SIG-M5 (cell line): ENCODE measurements around the gene FZD1.

ENCODE experiments used
- DNase-seq: peaks from one replicate; lab custom pipeline; 2025; lab: John Stamatoyannopoulos, UW

Gene FZD1

DNA sequence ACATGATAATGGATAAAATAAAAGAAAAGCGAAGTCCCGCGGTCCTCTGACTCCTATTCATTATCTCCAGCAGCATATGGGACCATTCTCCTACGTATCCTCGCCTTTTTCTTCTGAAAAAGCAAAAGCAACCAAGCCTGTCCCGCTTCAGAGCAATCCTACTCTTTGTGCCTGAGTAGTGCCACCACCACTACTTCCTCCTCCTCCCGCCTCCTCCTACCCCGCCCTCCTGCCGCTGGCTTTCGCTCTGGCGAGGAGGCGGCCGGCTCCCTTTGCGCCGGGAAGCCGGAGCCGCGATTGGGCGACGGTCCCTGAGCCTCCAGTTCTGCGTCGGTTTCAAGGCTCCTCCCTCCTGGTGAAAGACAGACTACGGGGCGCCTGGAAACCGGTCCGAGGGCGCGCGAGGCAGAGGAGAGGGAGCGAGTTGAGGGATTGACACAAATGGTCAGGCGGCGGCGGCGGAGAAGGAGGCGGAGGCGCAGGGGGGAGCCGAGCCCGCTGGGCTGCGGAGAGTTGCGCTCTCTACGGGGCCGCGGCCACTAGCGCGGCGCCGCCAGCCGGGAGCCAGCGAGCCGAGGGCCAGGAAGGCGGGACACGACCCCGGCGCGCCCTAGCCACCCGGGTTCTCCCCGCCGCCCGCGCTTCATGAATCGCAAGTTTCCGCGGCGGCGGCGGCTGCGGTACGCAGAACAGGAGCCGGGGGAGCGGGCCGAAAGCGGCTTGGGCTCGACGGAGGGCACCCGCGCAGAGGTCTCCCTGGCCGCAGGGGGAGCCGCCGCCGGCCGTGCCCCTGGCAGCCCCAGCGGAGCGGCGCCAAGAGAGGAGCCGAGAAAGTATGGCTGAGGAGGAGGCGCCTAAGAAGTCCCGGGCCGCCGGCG is at the start of gene FZD1:
TSS of gene FZD1 (plus strand) at position 388 of the 878 bp plus-strand sequence. CDS start at position 836, 448 bp downstream.
- peak; percentile 61 for DNase-seq

DNA sequence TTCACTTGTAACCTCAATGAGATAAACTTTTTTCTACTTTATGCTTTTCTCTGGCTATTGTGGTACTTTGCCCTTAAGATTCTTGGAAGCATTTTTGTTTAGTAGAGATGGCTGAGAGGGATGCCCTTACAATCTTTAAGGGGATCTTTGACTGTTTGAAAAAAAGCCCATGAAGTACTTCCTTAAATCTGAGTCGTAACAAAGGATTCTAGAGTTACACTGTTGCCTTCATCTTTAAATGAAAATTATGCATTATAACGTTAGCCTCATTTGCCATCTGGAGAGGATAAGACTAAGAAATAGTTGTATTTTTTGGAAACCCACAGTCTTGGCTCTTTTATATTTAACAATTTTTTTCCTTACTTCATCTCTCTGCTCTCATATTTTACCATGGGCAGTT is 37.8 kb upstream of the FZD1 start:
- no peak for DNase-seq

DNA sequence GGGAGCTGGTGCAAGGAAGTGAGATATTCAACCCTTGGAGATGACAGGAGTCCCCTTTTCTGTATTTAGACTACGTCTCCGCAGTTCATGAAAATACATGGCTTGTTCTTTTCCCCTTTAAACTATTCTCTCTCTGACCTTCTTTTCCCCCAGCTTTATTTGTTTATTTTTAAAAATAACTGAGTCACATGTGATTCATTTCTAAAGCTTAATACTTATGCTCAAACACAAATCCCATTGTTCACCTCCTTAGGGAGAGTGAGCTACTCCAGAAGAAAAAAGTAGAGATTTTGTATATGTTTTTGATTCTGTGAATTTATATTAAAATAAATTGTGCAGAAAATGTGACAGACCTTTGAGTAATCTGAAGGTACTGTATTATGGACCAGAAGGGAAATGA is 35.9 kb upstream of the FZD1 start:
- DNase-seq = no peak

DNA sequence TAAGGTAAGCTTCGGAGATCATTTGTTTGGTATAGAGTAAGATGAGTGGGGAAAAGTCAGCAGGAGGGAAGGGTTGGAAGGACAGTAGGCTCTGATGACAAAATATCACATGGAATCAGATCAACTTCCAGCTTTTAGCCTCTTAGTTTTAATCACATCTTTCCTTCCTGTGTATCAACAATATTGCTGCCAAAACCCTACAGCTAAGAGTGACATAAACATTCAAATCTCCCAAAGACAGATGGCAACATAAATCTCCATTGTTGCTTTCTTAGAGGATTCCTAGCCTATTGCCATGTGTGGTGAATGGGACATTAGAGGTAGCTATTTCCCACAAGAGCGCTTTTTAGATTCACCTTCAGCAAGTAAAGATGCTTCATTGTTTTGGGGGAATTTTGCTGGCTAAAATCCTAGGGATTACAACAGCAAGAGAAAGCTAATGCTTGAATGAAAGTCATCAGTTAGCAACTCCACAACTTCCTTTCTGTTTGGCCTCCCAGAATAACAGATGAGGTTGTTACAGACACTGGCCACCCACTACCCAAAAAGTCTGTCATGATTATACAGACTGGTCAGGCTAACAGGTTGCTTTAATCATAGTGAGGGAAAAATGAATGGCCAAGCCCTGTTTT is 35.2 kb upstream of the FZD1 start:
- no peak for DNase-seq

DNA sequence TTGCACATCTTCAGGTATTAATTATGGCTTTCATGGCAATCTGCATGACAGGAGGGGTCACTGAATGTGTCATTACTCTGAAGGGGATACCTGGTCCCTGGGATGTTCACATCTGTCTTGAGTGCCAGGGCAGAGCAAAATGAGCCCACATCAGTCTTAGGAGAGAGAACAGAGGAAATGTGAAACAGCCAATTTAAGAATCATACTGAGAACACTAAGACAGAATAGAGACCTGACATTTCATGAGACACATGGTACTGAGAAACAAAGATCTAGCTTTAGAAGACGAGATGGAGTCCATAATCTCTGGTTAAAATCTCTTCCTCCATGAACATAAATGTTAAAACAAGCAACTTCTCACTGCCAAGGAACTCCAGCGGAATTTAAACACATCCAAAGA is 34.1 kb upstream of the FZD1 start:
- no peak for DNase-seq

DNA sequence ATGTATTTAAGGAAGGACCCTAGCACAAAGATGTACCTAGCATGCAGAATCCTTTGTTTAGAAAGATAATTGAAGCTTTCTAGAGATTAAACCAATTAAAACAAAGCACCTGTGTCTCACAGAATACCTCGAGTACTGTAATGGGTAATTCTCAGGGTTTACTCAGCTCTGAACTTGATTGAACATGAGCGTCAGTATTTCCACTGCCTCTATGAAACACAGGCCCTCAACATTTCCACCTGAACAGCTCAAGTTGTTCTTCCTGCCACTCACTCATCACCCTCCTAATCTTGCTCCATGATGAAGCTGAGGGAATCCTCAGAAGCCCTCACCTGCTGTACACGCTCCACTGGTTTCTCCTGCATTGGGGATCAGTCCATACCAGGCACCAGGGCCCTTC is 33.7 kb upstream of the FZD1 start:
- DNase-seq = no peak

DNA sequence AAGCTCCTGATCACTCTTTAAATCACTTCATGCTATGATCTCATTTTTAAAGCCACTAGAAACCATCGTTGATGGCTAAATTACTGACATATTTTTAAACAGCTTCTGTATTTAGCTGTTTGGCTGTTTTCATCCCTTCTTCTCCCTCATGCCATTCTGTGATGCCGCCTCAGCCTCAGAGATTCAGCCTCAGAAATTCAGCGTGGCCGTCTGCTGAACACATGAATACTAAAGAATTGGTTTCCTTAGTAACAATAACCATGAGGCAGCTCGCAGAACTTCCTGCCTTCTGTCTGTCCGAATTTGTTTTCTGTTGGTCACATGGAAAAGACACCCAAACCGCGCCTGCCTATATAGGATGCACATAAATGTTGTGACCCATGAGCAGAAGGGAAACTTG is 31.0 kb upstream of the FZD1 start:
- no peak for DNase-seq

DNA sequence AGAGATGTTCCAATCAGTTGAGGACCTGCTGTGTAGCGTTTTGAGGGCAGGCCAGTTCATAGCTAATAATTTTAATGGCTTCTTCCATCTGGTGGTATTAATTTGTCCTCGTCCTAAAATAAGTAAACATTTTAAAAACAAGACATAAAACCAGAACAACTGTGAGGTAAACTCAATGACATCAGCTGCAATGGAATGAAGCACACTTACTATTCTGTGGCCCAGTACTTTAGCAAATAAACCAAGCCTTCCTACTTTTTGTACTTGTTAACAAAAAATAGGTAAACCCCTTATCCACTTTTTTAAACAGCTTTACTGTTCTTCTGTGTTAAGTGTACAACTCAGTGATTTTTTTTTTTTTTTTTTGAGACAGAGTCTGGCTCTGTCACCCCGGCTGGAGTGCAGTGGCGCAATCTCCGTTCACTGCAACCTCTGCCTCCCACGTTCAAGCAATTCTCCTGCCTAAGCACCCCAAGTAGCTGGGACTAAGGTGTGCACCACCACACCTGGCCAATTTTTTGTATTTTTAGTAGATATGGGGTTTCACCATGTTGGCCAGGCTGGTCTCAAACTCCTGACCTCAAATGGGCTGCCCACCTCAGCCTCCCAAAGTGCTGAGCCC is 28.9 kb upstream of the FZD1 start:
- DNase-seq = no peak

DNA sequence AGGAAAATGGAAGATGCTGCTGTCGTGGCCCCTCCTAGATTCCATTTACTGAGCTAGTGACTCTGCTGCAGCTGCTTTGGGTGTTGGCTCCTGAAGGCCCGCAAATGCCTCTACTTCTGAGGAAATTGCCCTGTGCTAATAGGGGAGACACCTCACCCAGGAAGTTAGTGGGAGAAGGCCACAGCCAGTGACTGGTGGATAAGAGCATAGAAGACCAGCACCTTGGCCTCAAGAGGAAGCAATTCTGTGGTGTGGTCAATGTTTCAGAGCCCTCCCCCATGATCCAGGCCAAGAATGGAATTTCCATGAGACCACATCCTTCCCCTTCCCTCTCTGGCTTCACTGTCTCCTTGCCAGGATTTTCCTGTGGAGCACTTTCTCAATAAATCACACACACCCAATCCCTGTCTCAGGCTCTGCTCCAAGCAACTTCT is 25.0 kb upstream of the FZD1 start:
- DNase-seq = no peak

DNA sequence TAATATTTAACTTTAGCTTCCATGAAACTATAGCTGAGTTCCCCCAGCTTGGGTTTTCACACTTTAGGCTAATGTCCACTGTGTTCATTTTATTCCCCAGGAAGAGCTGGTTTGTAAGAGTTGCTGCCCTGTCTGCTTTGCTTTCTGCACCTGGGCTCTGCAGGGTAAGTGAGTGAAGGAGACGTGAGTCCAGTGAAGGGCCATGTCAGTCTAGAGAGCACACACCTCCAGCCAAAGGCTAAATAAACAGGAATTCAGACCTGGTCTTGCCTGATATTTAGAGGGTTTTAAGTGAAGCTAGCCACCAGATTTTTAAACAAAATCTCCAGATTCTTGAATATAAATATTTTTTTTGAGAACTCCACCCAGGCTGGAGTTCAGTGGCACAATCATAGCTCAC is 24.5 kb upstream of the FZD1 start:
- DNase-seq = no peak

DNA sequence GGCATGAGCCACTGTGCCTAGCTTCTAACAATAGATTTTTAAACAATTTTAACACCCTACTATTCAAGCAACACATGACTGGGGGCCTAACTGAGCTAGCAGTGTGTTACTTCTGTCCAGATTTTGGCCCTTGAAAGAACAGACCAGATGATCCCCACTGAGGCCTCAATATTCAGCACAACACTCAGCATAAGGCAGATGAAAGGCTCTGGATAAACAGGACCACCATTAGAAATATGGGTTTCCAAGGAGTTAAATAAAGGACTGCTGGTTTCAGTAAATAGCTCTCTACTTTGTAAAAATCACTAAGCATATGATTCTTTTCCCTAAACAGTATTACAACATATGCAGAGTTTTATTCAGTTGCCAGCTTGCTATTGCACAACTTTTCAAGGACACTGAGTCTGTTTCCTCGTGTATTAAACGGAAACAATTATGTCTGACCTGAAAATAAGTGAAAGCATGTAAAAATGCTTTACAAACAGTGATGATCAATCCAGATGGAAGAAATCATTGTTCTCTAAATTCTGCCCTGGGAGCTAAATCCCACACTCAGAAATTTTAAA is 23.8 kb upstream of the FZD1 start:
- DNase-seq = no peak

DNA sequence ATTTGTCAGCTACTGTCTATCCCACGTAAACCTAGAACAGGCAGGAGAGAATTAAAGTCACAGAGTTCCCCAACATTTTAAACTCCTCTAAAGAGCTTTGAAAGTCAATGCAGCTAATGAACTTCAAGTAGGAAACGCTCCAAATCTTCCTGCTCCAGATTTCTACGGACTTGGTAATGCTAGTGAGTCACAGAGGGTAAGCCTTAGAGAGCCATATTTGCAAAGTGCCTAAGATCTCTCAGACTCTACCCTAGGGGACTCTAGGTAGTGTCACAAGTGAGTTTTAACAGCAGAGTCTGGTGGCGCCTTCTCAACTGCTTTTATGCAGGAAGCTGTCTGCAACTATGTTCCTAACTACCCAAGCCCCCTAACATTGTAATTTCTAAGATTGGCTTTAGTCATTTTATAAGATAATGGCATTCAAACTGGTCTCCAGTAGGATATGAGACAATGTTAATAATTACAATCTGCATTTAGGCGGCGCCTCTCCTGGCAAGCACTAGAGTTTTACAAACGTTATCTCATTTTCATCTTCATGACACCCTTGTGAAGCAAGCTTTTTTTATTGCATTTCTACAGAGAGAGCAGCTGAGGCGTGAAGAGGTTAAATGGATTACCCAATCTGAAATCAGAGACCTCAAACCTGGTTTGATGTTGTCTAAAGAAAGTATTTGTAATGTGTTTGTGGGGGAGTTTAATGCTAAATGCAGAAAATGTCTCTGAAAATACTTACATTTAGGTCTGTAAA is 22.0 kb upstream of the FZD1 start:
- no peak for DNase-seq

DNA sequence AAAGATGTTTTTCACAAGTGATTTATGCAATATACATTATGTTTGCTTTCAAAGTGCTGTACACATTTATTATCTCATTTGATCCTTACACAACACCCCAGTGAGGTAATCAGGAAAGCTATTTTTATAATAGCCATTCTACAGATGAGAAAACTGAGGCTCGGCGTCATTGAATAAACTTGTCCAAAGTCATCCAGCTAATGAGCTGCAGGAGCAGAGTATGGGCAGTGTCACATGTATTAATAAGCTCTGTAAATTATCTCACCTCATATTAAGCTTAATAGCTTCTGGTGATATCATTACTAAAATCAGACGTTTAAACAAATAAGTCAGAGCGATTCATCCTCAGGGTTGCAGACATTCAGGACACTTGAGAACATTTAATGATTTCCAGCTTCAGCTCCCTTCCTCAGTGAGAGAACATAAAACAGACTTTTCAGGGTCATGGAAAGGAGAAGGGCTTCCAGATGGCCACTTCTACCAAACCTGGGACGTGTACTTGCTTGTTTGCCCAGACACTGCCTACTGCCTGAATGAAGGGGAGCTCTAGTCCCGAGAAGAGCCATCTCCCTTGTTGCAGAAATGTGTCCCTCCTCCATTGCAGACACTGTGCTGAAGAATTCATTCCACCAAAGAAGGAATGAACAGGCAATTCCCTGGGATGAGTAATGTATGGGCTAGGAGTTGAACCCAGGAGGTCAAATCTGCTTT is 20.5 kb upstream of the FZD1 start:
- DNase-seq = no peak

DNA sequence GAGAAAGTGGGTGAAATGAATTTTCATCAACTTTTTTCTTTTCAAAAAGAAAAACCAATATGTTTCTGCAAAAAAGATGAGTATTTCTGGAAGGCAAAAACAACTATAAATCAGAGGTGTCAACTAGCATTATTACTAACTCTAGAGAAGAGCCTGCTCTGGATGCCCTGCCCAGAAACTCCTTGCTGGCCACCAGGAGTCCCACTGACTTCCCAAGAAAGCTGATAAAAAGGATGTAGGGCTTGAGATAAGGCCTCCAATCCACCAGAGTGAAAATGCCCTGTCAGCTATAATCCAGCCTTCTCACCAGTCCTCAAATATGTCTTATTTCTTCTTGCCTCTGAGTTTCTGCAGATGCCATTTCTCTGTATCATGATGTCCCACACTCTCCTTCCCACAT is 16.7 kb upstream of the FZD1 start:
- no peak for DNase-seq

DNA sequence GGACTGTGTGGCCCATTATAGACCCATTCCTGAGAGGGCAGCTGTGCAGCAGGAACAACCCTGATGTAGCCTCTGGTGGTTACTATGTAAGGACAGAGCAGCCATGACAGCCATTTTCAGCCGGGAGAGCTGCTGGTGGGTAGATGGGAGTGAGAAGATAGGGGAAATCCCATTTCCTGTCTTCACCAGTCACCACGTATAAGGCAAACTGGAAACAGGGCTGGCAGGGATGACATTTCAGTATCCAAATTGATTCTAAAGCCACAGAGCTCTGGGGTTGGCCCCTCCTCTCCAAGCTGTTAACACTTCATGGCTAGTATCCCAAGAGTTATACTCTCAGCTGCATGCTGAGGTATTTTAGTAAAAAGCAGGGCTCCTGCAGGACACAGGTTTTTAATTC is 15.2 kb upstream of the FZD1 start:
- DNase-seq = no peak

DNA sequence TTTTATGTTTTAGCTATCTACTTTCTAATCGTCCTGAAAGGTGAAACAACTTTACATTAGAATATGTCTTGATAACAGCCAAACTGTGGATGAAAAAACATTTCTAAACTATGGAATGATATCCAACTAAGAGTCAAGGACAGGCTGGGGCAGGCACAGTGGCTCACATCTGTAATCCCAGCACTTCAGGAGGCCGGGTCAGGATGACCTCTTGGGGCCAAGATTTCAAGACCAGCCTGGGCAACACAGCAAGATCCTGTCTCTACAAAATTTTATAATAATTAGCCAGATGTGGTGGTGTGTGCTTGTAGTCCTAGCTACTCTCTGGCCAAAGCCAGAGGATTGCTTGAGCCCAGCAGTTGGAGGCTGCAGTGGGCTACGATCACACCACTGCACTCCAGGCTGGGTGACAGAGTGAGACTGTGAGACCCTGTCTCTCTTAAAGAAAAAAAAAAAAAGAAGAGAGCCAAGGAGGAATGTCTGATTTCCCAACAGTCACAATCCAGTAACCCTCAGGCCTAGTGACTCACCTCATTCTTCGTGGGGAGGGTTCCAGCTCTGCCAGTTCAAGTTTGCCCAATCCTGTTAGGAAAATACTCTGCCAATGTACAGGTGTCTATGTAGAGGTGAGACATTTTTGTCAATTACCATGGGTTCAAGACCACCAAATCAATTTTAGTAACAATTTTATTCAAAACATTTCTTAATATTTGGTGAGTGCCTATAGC is 14.6 kb upstream of the FZD1 start:
- DNase-seq = no peak

DNA sequence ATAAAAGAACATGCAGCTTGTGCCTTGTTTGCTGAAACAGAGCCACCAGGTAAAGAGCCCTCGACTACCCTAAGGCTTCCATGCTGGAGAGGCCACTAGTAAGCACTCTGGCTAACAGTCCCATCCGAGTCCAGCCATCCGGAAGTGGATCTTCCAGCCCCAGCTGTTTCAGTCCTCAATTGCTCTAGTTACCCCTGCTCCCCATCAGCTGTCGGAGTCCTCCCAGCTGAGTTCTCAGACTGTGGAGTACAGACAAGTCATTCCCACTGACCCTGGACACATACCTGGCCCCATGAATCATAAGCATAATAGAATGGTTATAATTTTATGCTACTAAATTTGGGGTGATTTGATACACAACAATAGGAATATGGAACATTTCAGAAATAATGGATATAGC is 13.5 kb upstream of the FZD1 start:
- DNase-seq = no peak

DNA sequence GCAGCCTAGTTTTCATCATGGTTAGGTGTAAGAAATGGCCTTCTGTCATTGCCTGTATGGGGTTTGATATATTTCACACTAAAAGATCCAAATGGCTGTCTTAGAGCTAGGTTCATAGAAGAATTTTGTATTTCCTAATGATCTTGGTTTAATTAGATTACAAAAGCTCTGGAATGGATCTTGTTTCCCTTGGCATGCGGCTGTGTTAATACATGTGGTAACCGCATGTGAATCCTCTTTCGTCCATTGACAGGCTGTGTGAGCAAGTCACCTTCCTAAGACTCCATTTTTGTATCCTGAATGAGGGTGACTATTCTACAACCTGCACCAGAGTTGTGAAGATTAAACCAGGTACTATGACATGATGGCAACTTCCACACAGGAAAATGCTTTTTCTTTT is 12.4 kb upstream of the FZD1 start:
- DNase-seq = no peak

DNA sequence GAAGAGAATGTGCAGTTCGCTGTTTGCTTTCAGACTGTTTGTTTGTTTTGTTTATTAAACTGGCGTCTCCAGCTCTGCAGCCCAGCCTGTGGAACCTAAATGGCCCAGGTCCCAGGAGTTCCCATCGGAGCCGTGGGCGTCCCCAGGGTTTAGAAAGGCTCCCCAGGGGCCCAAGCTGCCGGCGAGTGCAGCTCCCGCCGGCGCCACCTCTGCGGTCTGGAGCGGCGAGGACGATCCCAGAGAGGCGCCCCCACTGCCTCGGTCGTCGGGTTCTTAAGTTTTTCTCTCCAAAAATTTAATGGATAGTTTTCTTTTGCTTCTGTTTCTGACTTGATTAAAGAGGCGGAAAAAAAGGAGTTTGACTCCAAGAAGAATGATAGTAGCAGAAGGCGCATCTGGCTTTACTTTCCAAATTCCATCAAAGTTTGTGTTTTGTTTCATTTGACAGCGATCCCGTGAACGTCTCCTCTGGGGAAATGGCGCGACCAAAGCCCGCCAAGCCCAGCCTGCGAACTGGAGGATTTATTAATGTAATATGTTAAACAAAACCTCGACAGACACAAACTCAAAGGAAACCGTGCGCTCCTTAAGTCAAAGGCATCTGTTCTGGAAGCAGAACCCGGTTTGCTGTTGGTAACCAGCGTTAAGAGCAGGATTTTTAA is 718 bp upstream of the FZD1 start:
- no peak for DNase-seq
